ENCODE results near the gene PRPSAP2.
"Not testable (repeated sequence)": the region's sequence is repeated elsewhere in the genome, so short reads cannot be mapped to it uniquely, and the experiment has no call there.

PRPSAP2 gene

GRCh38 chr17:18891541-18891940, 33.6 kb downstream of the PRPSAP2 start:
- no peak for DNase-seq

GRCh38 chr17:18896146-18896545, 38.2 kb downstream of the PRPSAP2 start:
- no peak for DNase-seq

- DNase-seq, result no peak
Measured at GRCh38 chr17:18896947-18897346, 39.0 kb downstream of the PRPSAP2 start.

GRCh38 chr17:18904482-18904881, 46.6 kb downstream of the PRPSAP2 start:
- no peak for DNase-seq

GRCh38 chr17:18905226-18905625, 47.3 kb downstream of the PRPSAP2 start:
- DNase-seq, result no peak

DNA sequence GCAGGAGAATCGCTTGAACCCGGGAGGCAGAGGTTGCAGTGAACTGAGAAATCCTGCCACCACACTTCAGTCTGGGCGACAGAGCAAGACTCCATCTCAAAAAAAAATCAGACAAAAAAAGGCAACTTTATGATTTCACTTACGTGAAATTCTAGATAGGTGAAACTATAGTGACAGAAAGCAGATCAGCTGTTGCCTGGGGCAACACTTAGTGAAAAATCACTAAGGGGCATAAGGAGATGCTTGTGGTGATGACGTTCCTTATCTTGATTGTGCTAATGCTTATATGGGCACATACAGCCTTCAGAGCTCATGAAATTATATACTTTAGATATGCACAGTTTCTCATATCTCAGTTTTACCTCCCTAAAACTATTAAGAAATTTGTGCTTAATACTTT, 52.4 kb downstream of the PRPSAP2 start:
- no peak for DNase-seq

DNA sequence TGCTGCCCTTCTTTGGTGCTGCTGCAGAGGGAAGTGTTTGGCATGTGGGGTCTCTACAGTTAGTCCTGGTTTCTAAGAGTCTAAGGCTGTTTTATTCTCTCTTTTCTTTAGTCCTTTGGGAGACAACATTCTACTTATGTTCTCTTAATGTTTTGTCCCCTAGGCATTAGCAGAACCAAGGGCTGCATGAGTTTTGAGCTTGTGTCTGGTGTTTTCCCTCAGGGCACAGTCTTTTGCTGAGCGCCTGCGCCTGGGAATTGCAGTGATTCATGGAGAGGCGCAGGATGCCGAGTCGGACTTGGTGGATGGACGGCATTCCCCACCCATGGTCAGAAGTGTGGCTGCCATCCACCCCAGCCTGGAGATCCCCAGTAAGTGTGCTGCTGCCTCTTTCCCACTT, 53.0 kb downstream of the PRPSAP2 start:
- no peak for DNase-seq

GRCh38 chr17:18916816-18917500, 59.0 kb downstream of the PRPSAP2 start:
- peak; percentile 72 for DNase-seq

DNA sequence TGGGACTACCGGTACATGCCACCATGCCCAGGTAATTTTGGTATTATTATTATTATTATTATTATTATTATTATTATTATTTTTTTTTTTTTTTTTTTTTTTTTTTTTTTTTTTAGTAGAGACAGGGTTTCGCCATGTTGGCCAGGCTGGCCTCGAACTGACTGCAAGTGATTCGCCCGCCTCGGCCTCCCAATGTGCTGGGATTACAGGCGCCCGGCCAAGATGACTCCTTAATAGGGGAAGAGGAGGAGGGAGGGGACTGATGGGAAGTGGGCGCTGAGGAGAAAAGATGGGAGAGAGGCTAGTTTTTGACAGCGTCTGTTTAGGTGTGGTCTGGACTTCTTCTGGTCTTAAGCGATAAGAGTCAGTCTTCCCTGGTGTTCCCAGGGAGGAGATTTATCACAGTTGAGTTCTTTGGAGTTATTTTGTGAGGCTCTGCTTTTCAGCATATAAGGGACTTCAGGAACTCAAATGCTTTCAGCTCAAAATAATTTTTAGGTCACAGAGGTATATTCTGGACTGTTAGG, 59.6 kb downstream of the PRPSAP2 start:
- DNase-seq, result peak; percentile 14

GRCh38 chr17:18919963-18920362, 62.0 kb downstream of the PRPSAP2 start:
- DNase-seq, result no peak

GRCh38 chr17:18920911-18921441, 63.0 kb downstream of the PRPSAP2 start:
- no peak for DNase-seq

DNA sequence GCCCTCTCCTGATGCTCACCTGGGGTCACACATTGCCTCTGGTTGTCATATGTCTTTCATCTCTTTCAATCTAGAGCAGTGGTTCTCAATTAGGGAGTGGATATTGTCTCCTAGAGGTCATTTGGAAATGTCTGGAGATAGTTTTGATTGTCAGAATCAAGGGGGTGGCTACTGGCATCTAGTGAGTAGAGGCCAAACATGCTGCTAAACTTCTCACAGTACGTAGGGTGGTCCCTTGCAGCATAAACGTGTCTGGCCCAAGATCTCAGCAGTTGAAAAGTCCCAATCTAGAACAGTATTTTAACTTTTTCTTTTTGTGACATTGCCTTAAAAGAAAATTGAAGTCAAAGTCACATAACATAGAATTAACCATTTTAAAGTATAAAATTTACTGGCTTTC, 63.6 kb downstream of the PRPSAP2 start:
- DNase-seq, result no peak

- DNase-seq, result no peak
Measured at GRCh38 chr17:18921912-18922451, 64.1 kb downstream of the PRPSAP2 start.

DNA sequence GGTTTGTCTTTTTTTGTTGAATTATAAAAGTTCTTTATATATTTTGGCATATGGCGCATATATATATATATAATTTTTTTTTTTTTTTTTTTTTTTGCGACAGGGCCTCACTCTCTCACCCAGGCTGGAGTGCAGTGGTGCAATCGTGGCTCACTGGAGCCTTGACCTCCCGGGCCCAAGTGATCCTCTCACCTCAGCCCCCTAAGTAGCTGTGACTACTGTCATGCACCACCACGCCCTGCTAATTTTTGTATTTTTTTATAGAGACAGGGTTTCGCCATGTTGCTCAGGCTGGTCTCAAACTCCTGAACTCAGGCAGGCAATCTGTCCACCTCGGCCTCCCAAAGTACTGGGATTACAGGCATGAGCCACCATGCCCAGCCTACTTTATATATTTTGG, 64.7 kb downstream of the PRPSAP2 start:
- DNase-seq, result not testable (repeated sequence)

DNA sequence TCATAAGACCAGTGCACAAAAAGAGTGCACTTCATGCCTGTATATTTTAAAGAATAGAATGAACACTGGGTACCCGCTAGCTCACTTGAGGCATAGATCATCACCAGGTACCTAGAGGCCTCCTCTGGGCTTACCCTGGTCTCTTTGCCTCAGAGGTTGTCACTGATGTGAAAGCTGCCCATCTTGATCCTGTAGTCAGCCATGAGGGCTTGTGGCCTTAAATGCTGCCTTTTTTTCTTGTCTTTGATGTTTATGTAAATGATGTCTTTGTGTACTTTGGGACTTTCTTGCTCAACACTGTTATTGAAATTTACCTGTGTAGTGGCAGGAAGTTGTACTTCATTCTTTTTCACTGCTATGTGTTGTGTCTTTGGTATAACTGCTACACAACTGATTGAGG, 67.3 kb downstream of the PRPSAP2 start:
- no peak for DNase-seq

DNA sequence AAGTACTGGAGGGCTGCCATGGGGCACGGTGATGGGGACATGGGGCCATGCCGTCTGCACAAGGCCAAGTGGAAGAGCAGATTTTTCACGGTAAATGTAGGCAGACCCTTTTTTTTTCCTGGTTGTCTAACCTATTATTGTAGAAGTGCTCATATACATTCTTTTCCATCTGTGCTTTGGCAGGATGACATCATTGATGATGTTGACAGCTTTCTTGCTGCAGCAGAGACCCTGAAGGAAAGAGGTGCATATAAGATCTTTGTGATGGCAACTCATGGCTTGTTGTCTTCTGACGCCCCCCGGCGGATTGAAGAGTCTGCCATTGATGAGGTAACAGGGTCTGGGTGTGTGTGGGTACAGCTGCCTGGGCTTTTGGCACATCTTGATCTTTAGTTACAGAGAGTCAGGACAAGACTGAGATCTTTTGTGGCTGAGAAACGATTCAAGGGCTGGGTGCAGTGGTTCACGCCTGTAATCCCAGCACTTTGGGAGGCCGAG, 70.7 kb downstream of the PRPSAP2 start:
- DNase-seq, result peak; percentile 16

- no peak for DNase-seq
Measured at GRCh38 chr17:18932360-18933055, 74.6 kb downstream of the PRPSAP2 start.

- no peak for DNase-seq
Measured at GRCh38 chr17:18933102-18934058, 75.4 kb downstream of the PRPSAP2 start.

DNA sequence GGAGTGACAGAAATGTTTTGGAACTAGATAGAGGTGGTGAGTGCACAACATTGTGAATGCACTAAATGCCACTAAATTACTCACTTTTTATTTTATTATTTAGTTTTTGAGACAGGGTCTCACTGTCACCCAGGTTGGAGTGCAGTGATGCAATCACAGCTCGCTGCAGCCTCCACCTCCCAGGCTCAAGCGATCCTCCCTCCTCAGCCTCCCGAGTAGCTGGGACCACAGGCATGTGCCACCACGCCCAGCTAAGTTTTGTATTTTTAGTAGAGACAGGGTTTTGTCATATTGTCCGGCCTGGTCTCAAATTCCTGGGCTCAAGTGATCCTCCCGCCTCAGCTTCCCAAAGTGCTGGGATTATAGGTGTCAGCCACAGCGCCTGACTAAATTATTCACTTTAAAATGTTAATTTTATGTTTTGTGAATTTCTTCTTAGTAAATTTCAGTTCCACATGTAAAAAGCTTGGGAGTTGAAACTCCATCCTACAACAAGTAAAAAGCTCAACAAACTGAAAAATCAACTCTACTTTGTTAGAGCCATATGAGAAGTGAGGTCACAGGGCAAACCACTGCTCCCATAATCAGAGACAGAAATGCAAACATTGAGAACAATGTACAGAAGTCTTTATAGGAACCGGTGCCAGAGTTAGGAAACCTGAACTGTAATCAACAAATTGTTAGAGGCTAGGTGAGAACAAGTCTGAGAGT, 80.2 kb downstream of the PRPSAP2 start:
- no peak for DNase-seq

- DNase-seq, result no peak
Measured at GRCh38 chr17:18938692-18939023, 80.7 kb downstream of the PRPSAP2 start.

GRCh38 chr17:18944646-18945045, 86.7 kb downstream of the PRPSAP2 start:
- no peak for DNase-seq

GRCh38 chr17:18946536-18946935, 88.6 kb downstream of the PRPSAP2 start:
- no peak for DNase-seq
